ENCODE results near the gene ELL2. TPM values are rescaled to one million over a fixed set of nuclear protein-coding genes. Genes with fewer than 3 reads are reported as not detected.

Gene ELL2
- total and polyA plus RNA-seq, 9 of the 15 experiments (the other 6 are each of a cell fraction or from before 2014, with no cell fraction given), result 4.3 to 18.3 (median 14.5) TPM

DNA sequence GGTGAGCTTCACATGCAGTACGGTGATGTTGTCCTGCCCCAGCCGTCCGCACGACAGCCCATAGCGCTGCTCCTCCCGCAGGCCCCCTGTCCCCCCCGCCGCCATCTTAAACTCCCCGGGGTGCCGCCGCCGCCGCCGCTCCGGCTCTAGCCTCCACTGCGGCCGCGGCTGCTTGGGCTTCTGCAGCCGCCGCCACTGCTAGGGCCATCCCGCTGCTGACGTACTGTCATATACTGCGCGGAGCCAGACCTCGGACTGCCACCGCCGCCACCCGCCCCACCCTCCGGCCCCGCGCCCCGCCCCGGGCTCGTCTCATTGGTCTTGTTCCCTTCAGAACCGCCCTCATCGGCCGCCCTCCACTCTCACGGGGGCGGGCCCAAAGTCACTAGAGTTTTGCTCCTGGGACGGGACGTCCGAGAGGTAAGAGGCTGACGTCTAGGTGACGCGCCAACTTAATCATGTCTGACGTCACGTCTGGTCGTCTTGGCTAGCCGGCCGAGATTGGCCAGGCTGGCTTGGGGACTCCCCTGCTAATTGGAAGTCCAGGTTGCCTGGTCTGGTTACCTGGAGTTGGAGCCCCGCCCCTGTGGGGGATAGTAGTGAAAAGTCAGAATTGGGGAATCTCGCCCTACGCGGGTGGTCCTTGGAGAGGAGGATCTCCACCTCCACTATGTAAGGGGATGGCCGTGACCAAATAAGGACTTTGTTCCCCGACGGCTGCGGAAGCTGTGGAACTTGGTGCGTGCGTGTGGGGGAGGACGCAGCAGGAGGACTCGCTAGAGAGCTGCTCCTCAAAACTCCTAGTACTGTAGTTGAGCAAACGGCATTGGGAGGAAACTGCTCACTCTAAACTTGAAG is at the start of gene ELL2 (continued):
- TF ChIP-seq TSC22D4 (tag; IDR thresholded peaks at IDR 0.05) (no peak), ZNF785 (CRISPR knock-in tag; IDR thresholded peaks at IDR 0.05) (no peak), PCBP2 (IDR thresholded peaks at IDR 0.05; ENCODE audit: low read depth, low read length, poor library complexity, severe bottlenecking) (no peak), MCM7 (IDR thresholded peaks at IDR 0.05) (no peak), TGIF2 (CRISPR knock-in tag; IDR thresholded peaks at IDR 0.05) (no peak), HIVEP1 (CRISPR knock-in tag; IDR thresholded peaks at IDR 0.05) (no peak), MAFF (IDR thresholded peaks at IDR 0.05; ENCODE audit: low read length) (no peak), ZNF232 (CRISPR knock-in tag; IDR thresholded peaks at IDR 0.05) (no peak), ZNF79 (CRISPR knock-in tag; IDR thresholded peaks at IDR 0.05; ENCODE audit: low read depth) (no peak), SIN3A (IDR thresholded peaks at IDR 0.05; ENCODE audit: borderline replicate concordance in 2 of 2, control insufficient read depth in 1 of 2, low read depth in 2 of 2, low read length in 2 of 2) (no peak), MECOM (CRISPR knock-in tag; IDR thresholded peaks at IDR 0.05) (no peak)
- TF ChIP-seq, protein P1, sequence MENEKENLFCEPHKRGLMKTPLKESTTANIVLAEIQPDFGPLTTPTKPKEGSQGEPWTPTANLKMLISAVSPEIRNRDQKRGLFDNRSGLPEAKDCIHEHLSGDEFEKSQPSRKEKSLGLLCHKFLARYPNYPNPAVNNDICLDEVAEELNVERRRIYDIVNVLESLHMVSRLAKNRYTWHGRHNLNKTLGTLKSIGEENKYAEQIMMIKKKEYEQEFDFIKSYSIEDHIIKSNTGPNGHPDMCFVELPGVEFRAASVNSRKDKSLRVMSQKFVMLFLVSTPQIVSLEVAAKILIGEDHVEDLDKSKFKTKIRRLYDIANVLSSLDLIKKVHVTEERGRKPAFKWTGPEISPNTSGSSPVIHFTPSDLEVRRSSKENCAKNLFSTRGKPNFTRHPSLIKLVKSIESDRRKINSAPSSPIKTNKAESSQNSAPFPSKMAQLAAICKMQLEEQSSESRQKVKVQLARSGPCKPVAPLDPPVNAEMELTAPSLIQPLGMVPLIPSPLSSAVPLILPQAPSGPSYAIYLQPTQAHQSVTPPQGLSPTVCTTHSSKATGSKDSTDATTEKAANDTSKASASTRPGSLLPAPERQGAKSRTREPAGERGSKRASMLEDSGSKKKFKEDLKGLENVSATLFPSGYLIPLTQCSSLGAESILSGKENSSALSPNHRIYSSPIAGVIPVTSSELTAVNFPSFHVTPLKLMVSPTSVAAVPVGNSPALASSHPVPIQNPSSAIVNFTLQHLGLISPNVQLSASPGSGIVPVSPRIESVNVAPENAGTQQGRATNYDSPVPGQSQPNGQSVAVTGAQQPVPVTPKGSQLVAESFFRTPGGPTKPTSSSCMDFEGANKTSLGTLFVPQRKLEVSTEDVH (IDR thresholded peaks at IDR 0.05; ENCODE audit: low read depth, partially characterized antibody), result peak; percentile 84
- TF ChIP-seq, protein P2, sequence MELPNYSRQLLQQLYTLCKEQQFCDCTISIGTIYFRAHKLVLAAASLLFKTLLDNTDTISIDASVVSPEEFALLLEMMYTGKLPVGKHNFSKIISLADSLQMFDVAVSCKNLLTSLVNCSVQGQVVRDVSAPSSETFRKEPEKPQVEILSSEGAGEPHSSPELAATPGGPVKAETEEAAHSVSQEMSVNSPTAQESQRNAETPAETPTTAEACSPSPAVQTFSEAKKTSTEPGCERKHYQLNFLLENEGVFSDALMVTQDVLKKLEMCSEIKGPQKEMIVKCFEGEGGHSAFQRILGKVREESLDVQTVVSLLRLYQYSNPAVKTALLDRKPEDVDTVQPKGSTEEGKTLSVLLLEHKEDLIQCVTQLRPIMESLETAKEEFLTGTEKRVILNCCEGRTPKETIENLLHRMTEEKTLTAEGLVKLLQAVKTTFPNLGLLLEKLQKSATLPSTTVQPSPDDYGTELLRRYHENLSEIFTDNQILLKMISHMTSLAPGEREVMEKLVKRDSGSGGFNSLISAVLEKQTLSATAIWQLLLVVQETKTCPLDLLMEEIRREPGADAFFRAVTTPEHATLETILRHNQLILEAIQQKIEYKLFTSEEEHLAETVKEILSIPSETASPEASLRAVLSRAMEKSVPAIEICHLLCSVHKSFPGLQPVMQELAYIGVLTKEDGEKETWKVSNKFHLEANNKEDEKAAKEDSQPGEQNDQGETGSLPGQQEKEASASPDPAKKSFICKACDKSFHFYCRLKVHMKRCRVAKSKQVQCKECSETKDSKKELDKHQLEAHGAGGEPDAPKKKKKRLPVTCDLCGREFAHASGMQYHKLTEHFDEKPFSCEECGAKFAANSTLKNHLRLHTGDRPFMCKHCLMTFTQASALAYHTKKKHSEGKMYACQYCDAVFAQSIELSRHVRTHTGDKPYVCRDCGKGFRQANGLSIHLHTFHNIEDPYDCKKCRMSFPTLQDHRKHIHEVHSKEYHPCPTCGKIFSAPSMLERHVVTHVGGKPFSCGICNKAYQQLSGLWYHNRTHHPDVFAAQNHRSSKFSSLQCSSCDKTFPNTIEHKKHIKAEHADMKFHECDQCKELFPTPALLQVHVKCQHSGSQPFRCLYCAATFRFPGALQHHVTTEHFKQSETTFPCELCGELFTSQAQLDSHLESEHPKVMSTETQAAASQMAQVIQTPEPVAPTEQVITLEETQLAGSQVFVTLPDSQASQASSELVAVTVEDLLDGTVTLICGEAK (IDR thresholded peaks at IDR 0.05), result peak; percentile 46; the same call in 1 of the 2 replicates
- TF ChIP-seq, protein P2 (CRISPR knock-in tag; IDR thresholded peaks at IDR 0.05), result no peak
- TF ChIP-seq, protein P3, sequence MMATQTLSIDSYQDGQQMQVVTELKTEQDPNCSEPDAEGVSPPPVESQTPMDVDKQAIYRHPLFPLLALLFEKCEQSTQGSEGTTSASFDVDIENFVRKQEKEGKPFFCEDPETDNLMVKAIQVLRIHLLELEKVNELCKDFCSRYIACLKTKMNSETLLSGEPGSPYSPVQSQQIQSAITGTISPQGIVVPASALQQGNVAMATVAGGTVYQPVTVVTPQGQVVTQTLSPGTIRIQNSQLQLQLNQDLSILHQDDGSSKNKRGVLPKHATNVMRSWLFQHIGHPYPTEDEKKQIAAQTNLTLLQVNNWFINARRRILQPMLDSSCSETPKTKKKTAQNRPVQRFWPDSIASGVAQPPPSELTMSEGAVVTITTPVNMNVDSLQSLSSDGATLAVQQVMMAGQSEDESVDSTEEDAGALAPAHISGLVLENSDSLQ (IDR thresholded peaks at IDR 0.05), result peak; percentile 79

Measured in K562 (cell line).